Colonic mucosa (tissue), 4 donors: ENCODE results near the gene CRELD2. TPM values are rescaled to one million over a fixed set of nuclear protein-coding genes. Genes with fewer than 3 reads are reported as not detected.

Experiments used
- DNase-seq: peaks from one replicate; pipeline ENCODE4 v3.0.0-alpha.2; 2020
- H3K27ac ChIP-seq: fragments of 200-600 bp; one replicate; pipeline ENCODE4 v1.8.0; 2021
- H3K27me3 ChIP-seq: fragments of 200-600 bp; one replicate; pipeline ENCODE4 v1.8.0; 2021
- H3K36me3 ChIP-seq: fragments of 200-600 bp; one replicate; pipeline ENCODE4 v1.8.0; 2021
- H3K4me1 ChIP-seq: fragments of 200-600 bp; one replicate; pipeline ENCODE4 v1.8.0; 2021; ENCODE audit warnings: mild to moderate bottlenecking
- H3K4me3 ChIP-seq: fragments of 200-600 bp; one replicate; pipeline ENCODE4 v1.8.0; 2021
- H3K9ac ChIP-seq, 2 donors: one replicate each; pipeline ENCODE4 v1.7.0; 2013; ENCODE audit warnings: control low read depth in 2 of 2, low read depth in 2 of 2, low read length in 2 of 2
- H3K9me3 ChIP-seq: fragments of 200-600 bp; one replicate; pipeline ENCODE4 v1.8.0; 2021
- CTCF ChIP-seq: fragments of 200-600 bp; IDR thresholded peaks from one replicate; pipeline ENCODE4 v1.8.0; 2022; ENCODE audit warnings: antibody characterized with exemption, mild to moderate bottlenecking
- intact Hi-C: fragments of 100-400 bp; cut with DNase I; formaldehyde crosslinking; loops from one replicate; pipeline ENCODE4 v1.14.1; 2022
- total RNA-seq, 2 donors: library from RNA; stranded (reverse); fragmentation: NEBNext Ultra II Directional in 1 of 2; extraction: Animal tissue kit (Norgen Biotek cat#: 25700) in 1 of 2; gene quantifications; one replicate each; pipeline ENCODE4 v1.2.1, GENCODE V29; 2021
- donor health status: healthy.
- donor health status: DM: no; HTN: no; CAD: no.
- donor health status: DM: no; HTN: no; CAD: no.

Gene CRELD2
- total RNA-seq, 2 donors from 2014 or later: 43.6 to 133 TPM

GRCh38 chr22:49880281-49880680 is 38.2 kb upstream of the CRELD2 start:
- no peaks in the 10 kb centered on the region for H3K4me1 ChIP-seq
- no peaks in the 10 kb centered on the region for H3K36me3 ChIP-seq
- no peak overlapping the region for H3K27ac ChIP-seq
- DNase-seq: no peak
- intact Hi-C loops: no loop called here
- H3K27me3 ChIP-seq: no peaks in the 10 kb centered on the region
- H3K4me3 ChIP-seq: no peak overlapping the region
- peak overlapping the region in 1 of 2 donors; percentile 1 for H3K9ac ChIP-seq
- no peak for TF ChIP-seq CTCF
- no peaks in the 10 kb centered on the region for H3K9me3 ChIP-seq

DNA sequence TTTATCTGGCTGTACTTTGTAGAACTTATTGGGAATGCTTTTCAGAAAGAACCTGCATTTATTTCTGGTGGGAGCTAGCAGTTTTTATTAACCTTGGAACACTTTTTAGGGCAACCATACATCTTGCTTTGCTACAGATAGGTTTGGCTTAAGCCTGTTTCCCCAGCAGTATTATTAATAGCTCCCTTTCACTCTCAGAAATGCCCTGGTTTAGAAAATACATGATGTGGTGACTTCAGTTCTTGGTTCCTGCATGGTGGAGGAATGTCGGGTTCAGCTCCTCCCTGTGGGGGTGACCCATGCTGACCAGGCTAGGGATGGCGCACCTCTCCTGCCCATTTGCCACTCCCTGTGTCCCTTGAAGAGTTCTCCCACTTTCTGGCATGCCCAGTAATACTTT is 36.6 kb upstream of the CRELD2 start:
- no peak for DNase-seq
- intact Hi-C loops: no loop called here
- H3K9me3 ChIP-seq: no peaks in the 10 kb centered on the region

GRCh38 chr22:49882519-49883293 is 35.7 kb upstream of the CRELD2 start:
- Histone ChIP-seq H3K27me3 (no peaks in the 10 kb centered on the region), H3K9ac (no peak overlapping the region), H3K9me3 (no peaks in the 10 kb centered on the region), H3K4me3 (no peak overlapping the region), H3K4me1 (no peaks in the 10 kb centered on the region), H3K27ac (no peak overlapping the region), H3K36me3 (no peaks in the 10 kb centered on the region)
- TF ChIP-seq CTCF: no peak
- DNase-seq: no peak
- intact Hi-C loops: no loop called here

More for the DNA sequence above, 36.6 kb upstream of the CRELD2 start:
- no peak for TF ChIP-seq CTCF
- H3K27ac ChIP-seq: no peak overlapping the region
- no peaks in the 10 kb centered on the region for H3K27me3 ChIP-seq
- no peaks in the 10 kb centered on the region for H3K4me1 ChIP-seq
- no peaks in the 10 kb centered on the region for H3K36me3 ChIP-seq
- no peak overlapping the region for H3K4me3 ChIP-seq
- H3K9ac ChIP-seq: no peak overlapping the region

GRCh38 chr22:49883294-49883640 is 35.2 kb upstream of the CRELD2 start:
- Histone ChIP-seq H3K27ac (no peak overlapping the region), H3K27me3 (no peaks in the 10 kb centered on the region), H3K9me3 (no peaks in the 10 kb centered on the region), H3K9ac (no peak overlapping the region), H3K36me3 (no peaks in the 10 kb centered on the region), H3K4me3 (no peak overlapping the region), H3K4me1 (no peaks in the 10 kb centered on the region)
- DNase-seq: no peak
- no peak for TF ChIP-seq CTCF
- intact Hi-C loops: no loop called here

GRCh38 chr22:49884075-49884474 is 34.4 kb upstream of the CRELD2 start:
- no peak overlapping the region for H3K4me3 ChIP-seq
- H3K36me3 ChIP-seq: no peaks in the 10 kb centered on the region
- DNase-seq: no peak
- H3K9me3 ChIP-seq: no peaks in the 10 kb centered on the region
- no peaks in the 10 kb centered on the region for H3K27me3 ChIP-seq
- no peak overlapping the region for H3K27ac ChIP-seq
- H3K9ac ChIP-seq: no peak overlapping the region
- intact Hi-C loops: no loop called here
- no peak for TF ChIP-seq CTCF
- no peaks in the 10 kb centered on the region for H3K4me1 ChIP-seq
